Measurements from ENCODE around the gene RASL10B.

RASL10B gene

GRCh38 chr17:35731917-35732805 is 722 bp downstream of the RASL10B start:
- Mint-ChIP-seq H3K4me3 (peak overlapping the region; percentile 83), H3K36me3 (no peaks in the 10 kb centered on the region), H3K27ac (no peak overlapping the region), H3K4me1 (peaks cover 21% of the 10 kb centered on the region), H3K9me3 (no peaks in the 10 kb centered on the region), H3K27me3 (no peaks in the 10 kb centered on the region)

GRCh38 chr17:35732806-35733136 is 1.3 kb downstream of the RASL10B start:
- no peaks in the 10 kb centered on the region for H3K9me3 Mint-ChIP-seq
- H3K36me3 Mint-ChIP-seq: no peaks in the 10 kb centered on the region
- peak overlapping the region; percentile 83 for H3K4me3 Mint-ChIP-seq
- peaks cover 21% of the 10 kb centered on the region for H3K4me1 Mint-ChIP-seq
- no peaks in the 10 kb centered on the region for H3K27me3 Mint-ChIP-seq
- H3K27ac Mint-ChIP-seq: no peak overlapping the region

DNA sequence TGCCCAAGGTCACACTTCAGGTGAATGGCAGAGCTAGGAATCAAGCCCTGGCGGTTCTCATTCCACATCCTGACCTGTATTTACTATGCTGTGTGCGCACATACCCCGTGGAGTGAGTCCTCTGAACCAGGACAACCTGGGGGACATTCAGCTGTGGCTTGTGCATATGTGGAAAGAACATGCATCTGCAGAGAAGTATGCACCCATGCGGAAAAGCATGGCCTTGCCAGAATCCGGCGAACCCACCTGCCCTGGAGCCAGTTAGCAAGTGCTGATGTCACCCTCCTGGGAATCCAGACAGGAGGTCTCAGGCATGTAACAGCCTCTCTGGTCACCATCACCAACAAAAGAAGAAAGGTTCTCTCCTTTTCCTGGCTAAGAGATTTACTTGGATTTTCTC is 1.9 kb downstream of the RASL10B start:
- no peaks in the 10 kb centered on the region for H3K27me3 Mint-ChIP-seq
- no peaks in the 10 kb centered on the region for H3K9me3 Mint-ChIP-seq
- no peak overlapping the region for H3K4me3 Mint-ChIP-seq
- H3K36me3 Mint-ChIP-seq: no peaks in the 10 kb centered on the region
- H3K27ac Mint-ChIP-seq: no peak overlapping the region
- peaks cover 21% of the 10 kb centered on the region for H3K4me1 Mint-ChIP-seq

- H3K4me1 Mint-ChIP-seq: peaks cover 21% of the 10 kb centered on the region
- H3K36me3 Mint-ChIP-seq: no peaks in the 10 kb centered on the region
- no peak overlapping the region for H3K27ac Mint-ChIP-seq
- no peak overlapping the region for H3K4me3 Mint-ChIP-seq
- no peaks in the 10 kb centered on the region for H3K27me3 Mint-ChIP-seq
- H3K9me3 Mint-ChIP-seq: no peaks in the 10 kb centered on the region
These were observed 3.0 kb downstream of the RASL10B start for GRCh38 chr17:35734396-35734795.

GRCh38 chr17:35735036-35735805 is 3.8 kb downstream of the RASL10B start:
- Mint-ChIP-seq H3K4me1 (peaks cover 18% of the 10 kb centered on the region), H3K27me3 (no peaks in the 10 kb centered on the region), H3K36me3 (no peaks in the 10 kb centered on the region), H3K4me3 (no peak overlapping the region), H3K27ac (no peak overlapping the region), H3K9me3 (no peaks in the 10 kb centered on the region)

GRCh38 chr17:35736236-35736635 is 4.8 kb downstream of the RASL10B start:
- Mint-ChIP-seq H3K9me3 (no peaks in the 10 kb centered on the region), H3K36me3 (no peaks in the 10 kb centered on the region), H3K4me1 (peaks cover 11% of the 10 kb centered on the region), H3K27me3 (peaks cover 1% of the 10 kb centered on the region), H3K4me3 (no peak overlapping the region), H3K27ac (no peak overlapping the region)

- Mint-ChIP-seq H3K4me1 (peaks cover 13% of the 10 kb centered on the region), H3K27me3 (peaks cover 8% of the 10 kb centered on the region), H3K9me3 (no peaks in the 10 kb centered on the region), H3K27ac (no peak overlapping the region), H3K36me3 (no peaks in the 10 kb centered on the region), H3K4me3 (no peak overlapping the region)
These were observed 7.2 kb downstream of the RASL10B start for GRCh38 chr17:35738519-35739133.

DNA sequence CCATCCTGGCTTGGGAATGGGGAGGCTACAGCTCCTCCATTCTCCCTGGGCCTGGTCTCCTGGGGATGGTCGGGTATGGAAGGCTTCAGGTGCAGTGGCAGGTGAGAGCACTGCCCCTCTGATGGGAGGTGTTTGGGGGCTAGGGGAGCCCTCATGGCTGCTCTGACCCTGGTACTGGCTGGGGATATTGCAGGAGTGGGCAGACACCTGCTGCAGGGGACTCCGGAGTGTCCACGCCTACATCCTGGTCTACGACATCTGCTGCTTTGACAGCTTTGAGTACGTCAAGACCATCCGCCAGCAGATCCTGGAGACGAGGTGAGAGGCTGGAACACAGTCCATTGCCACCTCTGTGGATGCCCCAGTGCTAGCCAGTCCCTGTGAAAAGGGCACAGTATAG is 8.8 kb downstream of the RASL10B start:
- Mint-ChIP-seq H3K4me1 (peaks cover 13% of the 10 kb centered on the region), H3K27me3 (peaks cover 13% of the 10 kb centered on the region), H3K9me3 (no peaks in the 10 kb centered on the region), H3K36me3 (no peaks in the 10 kb centered on the region), H3K27ac (no peak overlapping the region), H3K4me3 (no peak overlapping the region)

DNA sequence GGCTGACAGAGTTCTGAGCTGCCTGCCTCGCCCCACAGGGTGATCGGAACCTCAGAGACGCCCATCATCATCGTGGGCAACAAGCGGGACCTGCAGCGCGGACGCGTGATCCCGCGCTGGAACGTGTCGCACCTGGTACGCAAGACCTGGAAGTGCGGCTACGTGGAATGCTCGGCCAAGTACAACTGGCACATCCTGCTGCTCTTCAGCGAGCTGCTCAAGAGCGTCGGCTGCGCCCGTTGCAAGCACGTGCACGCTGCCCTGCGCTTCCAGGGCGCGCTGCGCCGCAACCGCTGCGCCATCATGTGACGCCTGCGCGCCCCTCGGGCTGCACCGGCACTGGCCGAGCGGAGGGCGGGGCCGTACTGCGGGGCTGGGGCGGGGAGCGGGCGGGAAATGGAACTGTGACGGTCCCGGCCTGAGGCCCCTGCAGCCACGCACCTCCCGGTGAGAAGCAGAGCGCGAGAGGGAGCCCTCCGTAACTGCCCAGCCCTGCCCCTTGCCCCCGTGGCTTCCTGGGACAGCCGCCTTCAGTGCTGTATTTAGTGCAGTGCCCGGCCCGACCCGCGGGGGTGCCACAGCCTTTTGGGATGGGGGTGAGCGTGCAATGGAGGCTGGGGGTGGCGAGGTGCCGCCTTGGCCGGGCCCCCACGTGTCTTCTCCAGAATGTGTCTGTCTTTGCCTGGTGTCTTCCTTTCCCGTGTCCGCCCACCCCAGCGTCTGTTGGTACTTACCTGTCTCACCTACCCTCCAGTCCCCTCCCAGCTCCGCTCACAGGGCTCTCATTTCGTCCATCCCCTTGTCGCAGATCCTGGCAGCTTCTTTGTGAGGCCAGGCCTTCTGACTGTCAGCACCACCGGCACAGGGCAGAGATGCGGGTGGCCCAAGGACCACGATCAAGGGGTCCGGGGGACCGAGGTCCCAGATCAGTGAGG is 9.8 kb downstream of the RASL10B start:
- Mint-ChIP-seq H3K27ac (no peak overlapping the region), H3K9me3 (no peaks in the 10 kb centered on the region), H3K27me3 (peaks cover 13% of the 10 kb centered on the region), H3K4me3 (peak overlapping the region; percentile 63), H3K4me1 (peaks cover 13% of the 10 kb centered on the region), H3K36me3 (no peaks in the 10 kb centered on the region)

GRCh38 chr17:35742496-35742895 is 11.1 kb downstream of the RASL10B start:
- Mint-ChIP-seq H3K27ac (no peak overlapping the region), H3K27me3 (peaks cover 13% of the 10 kb centered on the region), H3K4me1 (peaks cover 13% of the 10 kb centered on the region), H3K36me3 (no peaks in the 10 kb centered on the region), H3K4me3 (no peak overlapping the region), H3K9me3 (no peaks in the 10 kb centered on the region)

GRCh38 chr17:35742896-35743477 is 11.5 kb downstream of the RASL10B start:
- no peaks in the 10 kb centered on the region for H3K36me3 Mint-ChIP-seq
- no peak overlapping the region for H3K4me3 Mint-ChIP-seq
- H3K27me3 Mint-ChIP-seq: peaks cover 13% of the 10 kb centered on the region
- no peaks in the 10 kb centered on the region for H3K9me3 Mint-ChIP-seq
- no peak overlapping the region for H3K27ac Mint-ChIP-seq
- peaks cover 13% of the 10 kb centered on the region for H3K4me1 Mint-ChIP-seq

GRCh38 chr17:35743626-35744328 is 12.3 kb downstream of the RASL10B start:
- H3K36me3 Mint-ChIP-seq: no peaks in the 10 kb centered on the region
- peaks cover 15% of the 10 kb centered on the region for H3K27me3 Mint-ChIP-seq

DNA sequence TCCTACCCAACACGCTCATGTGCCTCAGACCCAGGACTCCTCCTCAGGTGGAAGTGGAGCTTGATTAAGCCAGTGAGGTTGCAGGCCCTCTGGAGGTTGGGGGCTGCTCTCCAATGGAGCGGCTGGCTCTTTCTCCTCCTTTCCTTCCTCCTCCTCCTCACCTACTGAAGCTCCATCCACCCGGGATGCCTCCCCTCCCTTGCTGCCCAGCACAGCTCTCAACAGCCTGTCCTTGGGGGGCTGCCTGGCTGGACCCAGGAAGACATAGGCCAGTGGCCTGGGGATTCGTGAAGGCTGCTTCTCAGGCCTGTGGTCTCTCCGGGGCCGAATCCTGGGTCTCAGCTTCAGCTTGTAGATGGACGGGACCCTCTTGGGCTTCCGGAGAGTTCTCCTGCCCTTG is 13.4 kb downstream of the RASL10B start:
- peaks cover 24% of the 10 kb centered on the region for H3K27me3 Mint-ChIP-seq
- peaks cover 18% of the 10 kb centered on the region for H3K4me1 Mint-ChIP-seq
- no peaks in the 10 kb centered on the region for H3K9me3 Mint-ChIP-seq
- no peak overlapping the region for H3K27ac Mint-ChIP-seq
- H3K36me3 Mint-ChIP-seq: no peaks in the 10 kb centered on the region
- H3K4me3 Mint-ChIP-seq: no peak overlapping the region

More at GRCh38 chr17:35743626-35744328, 12.3 kb downstream of the RASL10B start:
- Mint-ChIP-seq H3K9me3 (no peaks in the 10 kb centered on the region), H3K4me1 (peaks cover 16% of the 10 kb centered on the region), H3K27ac (no peak overlapping the region), H3K4me3 (no peak overlapping the region)

GRCh38 chr17:35745246-35745645 is 13.8 kb downstream of the RASL10B start:
- no peak overlapping the region for H3K27ac Mint-ChIP-seq
- no peak overlapping the region for H3K4me3 Mint-ChIP-seq
- no peaks in the 10 kb centered on the region for H3K36me3 Mint-ChIP-seq
- H3K9me3 Mint-ChIP-seq: no peaks in the 10 kb centered on the region
- peaks cover 26% of the 10 kb centered on the region for H3K27me3 Mint-ChIP-seq
- H3K4me1 Mint-ChIP-seq: peaks cover 17% of the 10 kb centered on the region

All from activated naive CD4-positive, alpha-beta T cell treated with anti-CD3 and anti-CD28 coated beads, Interleukin-2, amount 50 U/mL, for 24 hours (primary cell).